Measurements from ENCODE around the gene IDH1.

DNA sequence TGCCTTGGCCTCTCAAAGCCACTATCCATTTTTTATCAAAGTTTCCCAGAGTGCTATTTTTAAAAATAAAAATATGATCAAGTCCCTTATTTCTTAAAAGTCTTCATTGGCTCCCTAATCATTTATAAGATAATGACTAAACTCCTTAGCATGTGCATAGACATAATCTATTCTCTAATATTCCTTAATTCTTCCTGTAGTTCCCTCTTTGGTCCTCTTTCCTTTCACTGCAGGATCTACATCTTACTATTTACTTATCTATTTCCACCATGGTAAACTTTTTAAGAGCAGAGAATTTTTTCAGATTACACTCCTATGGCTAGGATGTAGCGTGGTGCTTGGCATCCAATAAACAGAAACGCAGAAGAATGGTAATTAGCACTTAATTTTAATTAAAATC is 19.0 kb downstream of the IDH1 start:
- TF ChIP-seq EZH2 (IDR thresholded peaks at IDR 0.05), result no peak
- TF ChIP-seq POLR2AphosphoS5 (IDR thresholded peaks at IDR 0.05; ENCODE audit: borderline replicate concordance, low read depth, low read length), result no peak
